HG03135 (cell line): ENCODE results near the gene CLEC20A.
"Not testable (repeated sequence)": the region's sequence is repeated elsewhere in the genome, so short reads cannot be mapped to it uniquely, and the experiment has no call there.

Experiments
- ATAC-seq: cut with Tn5 transposase; IDR thresholded peaks from one replicate; pipeline ENCODE4 v1.9.1; 2021; ENCODE audit warnings: mild to moderate bottlenecking, moderate library complexity; ENCODE audit not compliant: unreplicated experiment

The CLEC20A gene

GRCh38 chr1:178529364-178530036 lies 32.7 kb upstream of the CLEC20A start:
- no peak for ATAC-seq

DNA sequence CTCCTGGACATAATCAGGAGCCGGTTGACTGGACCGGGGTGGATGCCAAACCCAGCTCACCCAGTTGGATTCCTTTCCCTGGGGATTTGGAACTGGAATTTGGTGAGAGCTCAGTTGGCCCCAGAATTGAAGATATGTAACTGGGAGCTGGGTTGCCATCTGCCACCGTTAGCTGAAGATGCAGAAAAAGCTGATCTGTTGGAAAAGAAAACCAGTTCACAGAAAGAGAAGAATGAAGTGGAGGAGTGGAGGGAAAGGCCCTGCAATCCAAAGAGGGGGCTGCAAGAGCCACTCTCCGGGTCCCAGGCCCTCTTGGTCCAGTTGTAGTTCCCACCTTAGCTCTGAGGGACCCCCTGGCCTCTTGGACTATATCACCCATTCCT lies 32.2 kb upstream of the CLEC20A start:
- no peak for ATAC-seq

GRCh38 chr1:178528228-178528952 lies 31.6 kb upstream of the CLEC20A start:
- no peak for ATAC-seq

- ATAC-seq, result no peak
Observed at GRCh38 chr1:178527117-178527516, 30.4 kb upstream of the CLEC20A start.

GRCh38 chr1:178521241-178521640 lies 24.5 kb upstream of the CLEC20A start:
- ATAC-seq, result no peak

GRCh38 chr1:178520803-178521202 lies 24.0 kb upstream of the CLEC20A start:
- no peak for ATAC-seq

DNA sequence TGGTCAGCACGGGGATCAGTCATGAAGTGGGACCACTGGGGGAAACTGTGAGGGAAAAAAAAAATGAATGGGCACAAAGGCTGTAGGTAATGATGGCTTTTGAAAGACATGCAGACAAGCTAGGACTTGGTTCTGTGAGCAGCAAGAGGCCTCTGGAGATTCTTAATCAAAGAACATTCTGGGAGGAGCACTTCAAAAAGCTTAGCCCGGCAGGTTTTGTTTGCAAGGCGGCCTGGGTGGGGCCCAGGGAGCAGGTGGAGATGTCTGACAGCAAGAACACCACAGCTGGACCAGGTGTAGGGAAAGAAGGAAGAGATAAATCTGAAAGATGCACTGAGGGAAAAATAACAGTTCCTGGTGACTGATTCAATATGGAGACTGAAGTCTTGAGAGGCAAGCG lies 22.1 kb upstream of the CLEC20A start:
- ATAC-seq, result no peak

DNA sequence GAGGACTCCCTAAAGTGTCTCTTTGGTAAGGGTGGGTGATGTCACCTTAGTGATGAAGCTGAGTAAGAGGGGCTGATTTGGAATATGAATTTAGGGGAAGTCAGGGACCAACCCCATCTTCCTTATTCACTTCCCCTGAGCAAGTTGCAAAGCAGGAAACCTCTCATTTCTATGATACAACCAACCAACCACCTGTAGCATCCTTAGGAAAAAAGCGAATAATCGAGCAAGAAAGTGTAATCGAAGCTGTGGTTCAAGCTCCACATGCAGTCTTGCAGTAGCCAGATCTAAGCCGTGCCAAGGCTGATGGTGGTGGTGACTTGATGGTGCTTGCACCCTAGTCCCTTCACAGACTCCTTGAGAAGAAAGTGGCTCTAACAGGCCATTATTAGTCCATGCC lies 19.3 kb upstream of the CLEC20A start:
- no peak for ATAC-seq

DNA sequence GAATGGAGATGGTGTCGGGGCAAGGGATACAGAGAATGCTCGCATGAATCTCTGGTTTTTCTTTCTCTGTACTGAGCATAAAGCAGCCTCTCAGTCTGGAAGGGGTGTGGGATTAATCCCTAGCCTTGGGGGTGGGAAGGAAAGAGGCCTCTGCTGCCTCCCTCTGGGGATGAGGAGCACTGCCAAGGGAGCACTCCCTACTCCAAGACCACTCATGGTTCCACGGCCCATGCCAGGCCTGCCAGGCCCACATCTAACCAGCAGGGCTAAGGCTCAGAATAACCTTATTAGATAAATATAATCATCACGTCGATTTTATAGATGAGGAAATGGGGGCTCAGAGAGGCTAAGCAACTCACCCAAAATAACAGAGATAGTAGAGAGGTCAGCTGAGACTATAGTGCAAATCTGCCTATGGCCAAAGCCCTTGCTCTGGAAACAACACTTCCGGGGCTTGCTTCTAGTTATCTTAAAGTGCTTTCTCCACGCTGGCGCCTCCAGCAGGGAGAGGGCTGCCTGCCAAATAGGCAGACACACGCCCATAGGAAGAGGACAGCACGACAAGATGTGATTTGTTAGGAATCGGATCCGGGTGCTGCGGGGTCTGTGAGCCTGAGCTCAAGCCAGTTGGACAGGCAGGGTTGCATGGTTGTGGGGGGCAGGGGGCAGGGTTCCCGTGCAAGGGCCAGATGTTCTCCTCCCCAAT lies 16.7 kb upstream of the CLEC20A start:
- no peak for ATAC-seq

- no peak for ATAC-seq
Observed at GRCh38 chr1:178512566-178513277, 16.0 kb upstream of the CLEC20A start, which contains the start of gene TEX35. TEX35 (plus strand) TSS chr1:178513109; CDS start chr1:178513189, 80 bp downstream.

DNA sequence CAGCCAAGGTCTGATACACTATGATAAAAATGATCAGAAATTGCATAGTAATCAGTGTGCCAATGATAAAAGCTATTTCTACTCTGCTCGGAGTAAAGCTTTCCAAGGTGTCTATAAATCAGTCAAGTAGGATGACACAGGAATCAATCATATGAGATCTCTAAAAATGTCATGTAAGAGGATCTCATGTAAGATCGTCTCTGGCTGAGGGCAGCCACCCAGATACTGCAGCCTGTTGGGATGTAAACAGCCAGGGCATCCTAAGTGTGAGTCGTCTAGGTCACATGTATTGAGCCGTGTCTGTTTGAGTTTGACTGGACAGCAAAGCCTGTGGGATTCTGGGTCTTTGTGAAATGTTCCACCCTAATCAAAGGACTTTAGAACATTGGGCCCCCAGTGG lies 13.4 kb upstream of the CLEC20A start:
- ATAC-seq, result no peak

- no peak for ATAC-seq
Observed at GRCh38 chr1:178509414-178510007, 12.7 kb upstream of the CLEC20A start.

- ATAC-seq, result no peak
Observed at GRCh38 chr1:178506669-178507068, 9.9 kb upstream of the CLEC20A start.

DNA sequence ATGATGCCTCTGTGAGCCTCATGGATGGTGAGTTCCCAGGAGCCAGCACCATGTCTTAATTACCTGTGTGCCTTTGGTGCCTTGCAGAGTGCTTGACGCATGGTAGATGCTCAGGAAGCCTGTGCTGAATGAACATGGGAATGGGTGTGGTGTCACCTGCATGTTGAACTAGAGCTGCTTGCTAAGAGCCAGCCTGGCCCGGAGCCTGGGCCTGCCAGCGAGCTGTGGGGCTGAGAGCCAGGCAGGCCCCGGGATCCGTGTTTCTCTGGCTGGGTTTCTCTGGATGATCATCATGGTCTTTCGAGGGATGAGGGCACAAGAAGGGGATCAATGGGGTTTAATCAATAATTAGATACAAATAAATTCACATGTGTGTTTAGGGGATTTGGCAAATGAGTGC lies 9.4 kb upstream of the CLEC20A start:
- no peak for ATAC-seq

- ATAC-seq, result no peak
Observed at GRCh38 chr1:178504286-178504685, 7.5 kb upstream of the CLEC20A start.

DNA sequence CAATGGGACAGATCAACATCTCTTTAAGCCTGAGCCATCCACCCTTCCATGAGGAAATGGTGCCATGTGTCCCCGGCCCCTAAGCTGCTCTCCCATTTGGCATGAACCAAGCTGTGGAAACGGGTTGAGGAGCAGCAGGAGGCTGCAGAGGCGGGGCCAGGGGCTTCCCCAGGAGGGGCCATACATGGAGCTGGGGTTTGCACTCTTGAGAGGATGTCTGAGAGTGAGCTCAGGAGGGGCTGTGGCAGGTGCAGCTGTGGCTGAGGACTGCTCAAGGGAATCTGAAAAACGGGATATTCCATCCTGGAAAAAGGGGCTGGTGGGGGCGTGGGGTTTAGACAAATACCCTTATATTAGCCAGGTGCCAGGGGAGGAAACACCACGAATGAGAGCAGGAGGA lies 7.1 kb upstream of the CLEC20A start:
- ATAC-seq, result no peak

DNA sequence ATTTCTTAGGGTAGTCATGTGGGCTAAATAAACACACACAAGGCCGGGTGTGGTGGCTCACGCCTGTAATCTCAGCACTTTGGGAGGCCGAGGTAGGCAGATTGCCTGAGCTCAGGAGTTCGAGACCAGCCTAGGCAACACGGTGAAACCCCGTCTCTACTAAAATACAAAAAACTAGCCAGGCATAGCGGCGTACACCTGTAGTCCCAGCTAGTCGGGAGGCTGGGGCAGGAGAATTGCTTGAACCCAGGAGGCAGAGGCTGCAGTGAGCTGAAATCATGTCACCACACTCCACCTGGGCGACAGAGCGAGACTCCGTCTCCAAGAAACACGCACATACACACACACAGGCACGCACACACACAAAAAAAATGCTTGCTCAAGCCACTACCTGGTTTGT lies 6.6 kb upstream of the CLEC20A start:
- ATAC-seq, result not testable (repeated sequence)

- no peak for ATAC-seq
Observed at GRCh38 chr1:178502856-178503255, 6.1 kb upstream of the CLEC20A start.

DNA sequence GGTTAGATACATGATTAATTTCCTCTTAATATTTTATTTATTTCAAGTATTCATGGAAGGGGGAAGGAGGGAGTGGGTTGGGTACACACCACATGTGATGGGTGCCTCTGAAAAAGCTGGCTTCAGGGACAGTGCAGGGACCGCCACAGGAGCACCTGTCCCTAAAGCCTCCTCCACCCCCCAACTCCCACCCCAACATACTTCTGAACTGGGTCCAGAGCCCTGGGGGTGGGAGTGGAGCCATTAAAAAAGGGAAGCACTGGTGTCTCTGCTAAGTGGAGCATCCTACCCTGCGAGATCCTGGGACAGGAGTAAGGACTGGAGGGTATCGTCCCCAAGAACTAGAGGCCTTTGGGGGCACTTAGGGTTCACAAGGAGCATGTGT lies 5.6 kb upstream of the CLEC20A start:
- ATAC-seq, result no peak

GRCh38 chr1:178501705-178502329 lies 5.1 kb upstream of the CLEC20A start:
- ATAC-seq, result peak; percentile 78
